GM10248 (cell line): Measurements from ENCODE around the gene SNRPA1.

Experiments used
- CTCF ChIA-PET: fragments of 300-600 bp; sonication (Branson Sonifier 250); formaldehyde crosslinking; extraction: SDS; loops from one replicate; lab custom pipeline; 2021; ENCODE audit warnings: antibody characterized with exemption; lab: Yijun Ruan, JAX
- POLR2A ChIA-PET: fragments of 350-650 bp; sonication (Branson Sonifier 250); formaldehyde crosslinking; extraction: SDS; loops from one replicate; lab custom pipeline; 2020; ENCODE audit warnings: antibody characterized with exemption; lab: Yijun Ruan, JAX
- DNase-seq: peaks from one replicate; pipeline ENCODE4 v3.0.0; 2012; ENCODE audit errors: extremely low spot score
- TF ChIP-seq, protein P1 (sequence below): IDR thresholded peaks from 2 replicates; pipeline ENCODE4 v1.5.1; 2012; ENCODE audit warnings: mild to moderate bottlenecking, low read depth; ENCODE audit errors: extremely low read depth, missing control alignments, control extremely low read depth

The SNRPA1 gene

GRCh38 chr15:101307897-101308603, 13.0 kb upstream of the SNRPA1 start:
- DNase-seq, result no peak
- ChIA-PET CTCF (interaction anchor here (0.9 to 2.7 kb wide), 3 partner anchors 8 to 335 kb away, joined by 3 to 10 read pairs (median 8); no protein-coding TSS in a partner anchor), POLR2A (no interaction called here)
- TF ChIP-seq, protein P1, sequence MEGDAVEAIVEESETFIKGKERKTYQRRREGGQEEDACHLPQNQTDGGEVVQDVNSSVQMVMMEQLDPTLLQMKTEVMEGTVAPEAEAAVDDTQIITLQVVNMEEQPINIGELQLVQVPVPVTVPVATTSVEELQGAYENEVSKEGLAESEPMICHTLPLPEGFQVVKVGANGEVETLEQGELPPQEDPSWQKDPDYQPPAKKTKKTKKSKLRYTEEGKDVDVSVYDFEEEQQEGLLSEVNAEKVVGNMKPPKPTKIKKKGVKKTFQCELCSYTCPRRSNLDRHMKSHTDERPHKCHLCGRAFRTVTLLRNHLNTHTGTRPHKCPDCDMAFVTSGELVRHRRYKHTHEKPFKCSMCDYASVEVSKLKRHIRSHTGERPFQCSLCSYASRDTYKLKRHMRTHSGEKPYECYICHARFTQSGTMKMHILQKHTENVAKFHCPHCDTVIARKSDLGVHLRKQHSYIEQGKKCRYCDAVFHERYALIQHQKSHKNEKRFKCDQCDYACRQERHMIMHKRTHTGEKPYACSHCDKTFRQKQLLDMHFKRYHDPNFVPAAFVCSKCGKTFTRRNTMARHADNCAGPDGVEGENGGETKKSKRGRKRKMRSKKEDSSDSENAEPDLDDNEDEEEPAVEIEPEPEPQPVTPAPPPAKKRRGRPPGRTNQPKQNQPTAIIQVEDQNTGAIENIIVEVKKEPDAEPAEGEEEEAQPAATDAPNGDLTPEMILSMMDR, result no peak

GRCh38 chr15:101307048-101307896, 12.2 kb upstream of the SNRPA1 start:
- CTCF ChIA-PET, result interaction anchor here (0.9 to 2.7 kb wide), 2 partner anchors 69 to 334 kb away, joined by 3 to 10 read pairs; no protein-coding TSS in a partner anchor
- POLR2A ChIA-PET, result no interaction called here
- TF ChIP-seq, protein P1, result no peak
- DNase-seq, result no peak

- ChIA-PET CTCF (interaction anchor here (0.9 to 2.7 kb wide), 5 partner anchors 9 to 335 kb away, joined by 3 to 10 read pairs (median 3); no protein-coding TSS in a partner anchor), POLR2A (no interaction called here)
- DNase-seq, result no peak
- TF ChIP-seq, protein P1, result no peak
These were observed 11.4 kb upstream of the SNRPA1 start for GRCh38 chr15:101306341-101307047.

DNA sequence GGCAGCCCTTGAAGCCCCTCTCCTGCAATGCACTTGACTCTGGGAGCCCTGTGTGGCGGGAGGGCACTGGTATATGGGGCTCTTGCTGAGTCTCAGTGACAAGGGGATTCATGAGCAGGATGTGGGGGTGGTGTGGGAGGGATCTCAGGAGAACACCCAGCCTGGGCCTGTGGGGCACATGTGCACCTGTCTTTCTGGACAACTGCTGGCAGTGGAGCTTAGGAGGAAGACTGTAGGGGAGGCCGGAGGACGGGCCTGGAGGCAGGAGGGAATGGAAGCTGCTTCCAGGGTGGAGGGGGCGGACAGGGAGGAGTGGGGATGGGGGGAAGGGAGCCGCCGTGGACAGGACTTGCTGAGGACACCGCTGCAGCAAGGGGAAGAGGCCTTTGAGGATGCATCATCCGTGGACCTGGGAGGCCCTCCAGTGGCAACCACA, 10.8 kb upstream of the SNRPA1 start:
- ChIA-PET CTCF (interaction anchor here (1.0 to 4.9 kb wide), 4 partner anchors 8 to 335 kb away, joined by 3 to 42 read pairs (median 4); no protein-coding TSS in a partner anchor), POLR2A (no interaction called here)
- TF ChIP-seq, protein P1, result no peak
- no peak for DNase-seq

DNA sequence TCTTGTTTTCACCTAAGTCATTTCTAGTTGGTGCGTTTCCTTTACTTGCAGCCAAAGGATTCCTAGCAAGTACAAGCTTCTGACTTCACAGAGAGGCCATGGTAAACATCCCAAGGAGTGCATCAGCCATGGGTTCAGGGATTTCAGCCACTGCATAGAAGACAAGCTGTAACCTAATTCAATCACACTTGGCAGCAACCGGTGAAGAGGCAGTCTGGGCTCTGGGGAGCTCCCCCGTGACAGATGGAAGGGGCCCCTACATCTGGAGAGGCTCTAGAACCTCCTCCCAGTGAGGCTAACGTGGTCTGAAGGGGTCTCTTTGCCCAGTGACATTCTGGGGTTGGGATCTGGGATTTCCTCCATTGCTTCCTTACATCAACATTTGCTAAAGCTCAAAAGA, 8.4 kb upstream of the SNRPA1 start:
- TF ChIP-seq, protein P1, result no peak
- ChIA-PET CTCF (interaction anchor here (1.0 to 4.9 kb wide), 8 partner anchors 8 to 337 kb away, joined by 3 to 42 read pairs (median 4); partner anchors contain the start of gene SNRPA1), POLR2A (no interaction called here)
- DNase-seq, result no peak
